ENCODE measurements around the gene TIGD7.

TIGD7 gene, protein sequence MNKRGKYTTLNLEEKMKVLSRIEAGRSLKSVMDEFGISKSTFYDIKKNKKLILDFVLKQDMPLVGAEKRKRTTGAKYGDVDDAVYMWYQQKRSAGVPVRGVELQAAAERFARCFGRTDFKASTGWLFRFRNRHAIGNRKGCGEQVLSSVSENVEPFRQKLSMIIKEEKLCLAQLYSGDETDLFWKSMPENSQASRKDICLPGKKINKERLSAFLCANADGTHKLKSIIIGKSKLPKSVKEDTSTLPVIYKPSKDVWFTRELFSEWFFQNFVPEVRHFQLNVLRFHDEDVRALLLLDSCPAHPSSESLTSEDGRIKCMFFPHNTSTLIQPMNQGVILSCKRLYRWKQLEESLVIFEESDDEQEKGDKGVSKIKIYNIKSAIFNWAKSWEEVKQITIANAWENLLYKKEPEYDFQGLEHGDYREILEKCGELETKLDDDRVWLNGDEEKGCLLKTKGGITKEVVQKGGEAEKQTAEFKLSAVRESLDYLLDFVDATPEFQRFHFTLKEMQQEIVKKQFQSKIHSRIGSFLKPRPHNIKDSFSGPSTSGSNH

DNA sequence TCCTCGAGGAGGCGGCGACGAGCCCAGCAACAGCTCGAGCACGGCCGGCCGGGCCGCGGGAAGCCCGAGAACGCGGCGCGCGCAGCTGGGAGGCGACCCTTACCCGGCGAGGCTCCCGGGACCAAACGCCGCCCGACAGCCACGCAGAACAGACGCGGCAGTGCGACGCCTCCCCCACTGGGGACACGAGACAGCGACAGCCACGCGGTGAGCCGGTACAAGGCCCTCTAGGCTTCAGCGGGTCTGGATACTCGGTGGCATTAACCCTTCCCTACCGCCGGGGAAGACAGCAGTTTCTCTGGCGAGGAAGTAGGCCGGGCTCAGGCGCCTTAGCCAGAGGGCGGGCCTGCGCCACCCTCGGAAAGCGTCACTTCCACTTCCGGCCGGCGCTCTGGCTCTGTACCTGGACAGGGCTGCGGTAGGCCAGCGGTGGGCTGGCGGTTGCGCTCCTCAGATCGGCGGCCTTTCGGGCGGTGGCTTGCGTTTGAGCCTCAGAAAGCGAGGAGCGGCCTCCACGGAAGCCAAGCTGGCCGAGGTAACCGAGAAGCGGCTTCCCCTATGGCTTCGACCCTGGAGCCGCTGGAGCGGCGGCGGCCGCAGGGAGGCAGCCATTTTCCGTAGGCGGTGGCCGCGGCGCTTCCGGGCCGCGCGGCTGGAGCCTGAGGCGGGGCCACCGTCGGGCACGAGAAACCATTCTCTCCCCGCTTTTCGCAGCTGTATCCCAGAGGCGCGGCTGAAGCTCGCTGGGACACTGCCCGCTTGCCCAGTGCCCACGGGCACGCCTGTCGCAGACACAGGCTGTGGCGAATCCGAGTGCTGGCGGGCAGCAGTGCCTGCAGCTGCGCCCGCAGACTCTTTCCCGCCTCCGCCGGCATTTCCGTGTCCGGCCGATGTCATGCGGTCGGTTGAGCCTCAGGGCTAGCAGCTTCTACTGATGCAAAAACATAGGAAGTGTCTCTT is at the start of gene TIGD7, which contains the start of gene ZNF75A:
TSS of gene TIGD7 (minus strand) at position 322 of the 960 bp plus-strand sequence. CDS start 4,816 bp downstream, outside the sequence.
TSS of gene ZNF75A (plus strand) at position 389 of the 960 bp plus-strand sequence. CDS start 2,932 bp downstream, outside the sequence.
- TF ChIP-seq, protein P1, sequence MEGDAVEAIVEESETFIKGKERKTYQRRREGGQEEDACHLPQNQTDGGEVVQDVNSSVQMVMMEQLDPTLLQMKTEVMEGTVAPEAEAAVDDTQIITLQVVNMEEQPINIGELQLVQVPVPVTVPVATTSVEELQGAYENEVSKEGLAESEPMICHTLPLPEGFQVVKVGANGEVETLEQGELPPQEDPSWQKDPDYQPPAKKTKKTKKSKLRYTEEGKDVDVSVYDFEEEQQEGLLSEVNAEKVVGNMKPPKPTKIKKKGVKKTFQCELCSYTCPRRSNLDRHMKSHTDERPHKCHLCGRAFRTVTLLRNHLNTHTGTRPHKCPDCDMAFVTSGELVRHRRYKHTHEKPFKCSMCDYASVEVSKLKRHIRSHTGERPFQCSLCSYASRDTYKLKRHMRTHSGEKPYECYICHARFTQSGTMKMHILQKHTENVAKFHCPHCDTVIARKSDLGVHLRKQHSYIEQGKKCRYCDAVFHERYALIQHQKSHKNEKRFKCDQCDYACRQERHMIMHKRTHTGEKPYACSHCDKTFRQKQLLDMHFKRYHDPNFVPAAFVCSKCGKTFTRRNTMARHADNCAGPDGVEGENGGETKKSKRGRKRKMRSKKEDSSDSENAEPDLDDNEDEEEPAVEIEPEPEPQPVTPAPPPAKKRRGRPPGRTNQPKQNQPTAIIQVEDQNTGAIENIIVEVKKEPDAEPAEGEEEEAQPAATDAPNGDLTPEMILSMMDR (IDR thresholded peaks at IDR 0.05; ENCODE audit: low read depth, low read length), result no peak

DNA sequence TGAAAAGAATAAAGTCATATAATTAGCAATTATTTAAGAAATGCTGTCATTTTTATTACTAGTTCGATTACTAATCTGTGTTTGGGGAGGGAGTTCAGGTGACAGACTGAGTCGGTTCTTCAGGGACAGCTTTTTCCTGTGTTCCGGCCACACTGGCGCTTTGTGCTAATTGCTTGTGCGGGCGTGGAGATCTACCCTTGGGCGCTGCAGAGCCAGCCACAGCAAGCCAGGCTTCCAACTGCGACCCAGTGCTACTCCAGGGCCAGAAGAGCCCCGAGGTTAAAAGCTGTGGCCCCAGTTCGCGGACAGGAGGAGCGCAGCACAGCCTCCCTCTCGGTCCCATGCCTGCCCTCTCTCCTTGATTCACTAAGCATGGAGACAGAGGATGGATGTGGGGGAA is 43.9 kb upstream of the TIGD7 start:
- TF ChIP-seq, protein P1 (IDR thresholded peaks at IDR 0.05; ENCODE audit: low read depth, low read length), result no peak
- H3K4me3 ChIP-seq (ENCODE audit: low read depth, low read length), result no peak overlapping the region

More for the DNA sequence above, at the start of gene TIGD7, which contains the start of gene ZNF75A:
- peak within 1 kb of the TSS; percentile 77 for H3K4me3 ChIP-seq (ENCODE audit: low read depth, low read length)

DNA sequence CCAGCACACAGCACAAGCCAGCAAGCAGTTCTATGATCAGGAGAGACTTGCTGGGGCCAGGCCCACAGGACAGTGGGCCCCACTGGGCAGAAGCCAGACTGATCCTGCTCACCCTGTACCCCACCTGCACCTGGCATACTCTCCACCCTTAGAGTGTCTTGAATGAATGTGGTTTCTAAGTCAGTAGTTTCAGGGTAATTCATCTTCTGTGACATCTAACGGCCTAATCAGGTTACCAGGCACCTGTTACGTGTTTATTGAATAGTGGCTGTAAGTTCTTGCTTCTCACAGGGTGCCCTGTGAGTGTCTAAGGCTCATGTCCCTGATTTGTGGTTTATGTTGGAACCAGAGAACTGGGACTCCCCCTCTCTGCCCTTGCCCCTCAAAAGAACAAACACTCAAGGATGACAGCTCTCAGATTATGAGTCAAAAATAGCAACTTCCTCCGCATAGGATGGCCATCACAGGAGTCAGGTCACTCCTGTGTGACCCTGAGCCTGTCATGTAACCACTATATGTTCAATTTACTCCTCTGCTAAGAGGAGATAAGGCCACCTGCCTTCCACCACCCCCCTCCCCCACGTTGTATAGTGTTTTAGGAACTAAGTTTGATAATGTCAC is 43.4 kb upstream of the TIGD7 start:
- TF ChIP-seq, protein P1 (IDR thresholded peaks at IDR 0.05; ENCODE audit: low read depth, low read length), result no peak
- no peak overlapping the region for H3K4me3 ChIP-seq (ENCODE audit: low read depth, low read length)

DNA sequence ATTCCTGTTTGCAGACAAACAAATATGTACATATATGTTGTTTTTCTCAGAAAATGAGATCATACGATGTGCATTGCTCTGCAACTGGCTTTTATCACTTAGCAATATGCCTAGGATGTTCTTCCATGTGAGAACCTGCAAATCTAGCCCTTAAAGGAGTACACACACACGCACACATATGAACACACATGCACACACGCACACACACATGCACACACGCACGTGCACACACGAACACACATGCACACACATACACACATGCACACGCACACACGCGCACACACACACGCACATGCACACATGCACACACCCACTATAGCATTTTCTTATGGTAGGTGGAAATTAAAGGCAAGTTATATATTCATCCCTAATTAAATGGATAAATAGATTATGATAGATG is 42.4 kb upstream of the TIGD7 start:
- H3K4me3 ChIP-seq (ENCODE audit: low read depth, low read length), result no peak overlapping the region
- TF ChIP-seq, protein P1 (IDR thresholded peaks at IDR 0.05; ENCODE audit: low read depth, low read length), result no peak

DNA sequence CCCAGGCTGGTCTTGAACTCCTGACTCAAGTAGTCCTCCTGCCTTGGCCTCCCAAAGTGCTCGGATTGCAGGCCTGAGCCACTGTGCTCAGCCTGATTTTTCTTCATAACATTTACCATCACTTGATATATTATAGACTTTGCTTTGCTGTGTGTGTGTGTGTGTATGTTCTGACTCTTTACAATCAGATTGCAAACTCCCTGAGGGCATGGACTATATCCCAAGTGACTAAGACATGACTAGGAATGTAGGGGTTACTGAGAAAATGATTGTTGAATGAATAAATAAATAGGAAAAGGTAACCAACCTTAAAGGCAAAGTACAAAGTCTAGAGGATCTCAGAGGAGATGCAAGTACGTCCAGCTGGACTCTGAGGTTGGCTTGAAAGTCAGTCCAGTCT is 40.8 kb upstream of the TIGD7 start:
- no peak overlapping the region for H3K4me3 ChIP-seq (ENCODE audit: low read depth, low read length)
- TF ChIP-seq, protein P1 (IDR thresholded peaks at IDR 0.05; ENCODE audit: low read depth, low read length), result no peak

DNA sequence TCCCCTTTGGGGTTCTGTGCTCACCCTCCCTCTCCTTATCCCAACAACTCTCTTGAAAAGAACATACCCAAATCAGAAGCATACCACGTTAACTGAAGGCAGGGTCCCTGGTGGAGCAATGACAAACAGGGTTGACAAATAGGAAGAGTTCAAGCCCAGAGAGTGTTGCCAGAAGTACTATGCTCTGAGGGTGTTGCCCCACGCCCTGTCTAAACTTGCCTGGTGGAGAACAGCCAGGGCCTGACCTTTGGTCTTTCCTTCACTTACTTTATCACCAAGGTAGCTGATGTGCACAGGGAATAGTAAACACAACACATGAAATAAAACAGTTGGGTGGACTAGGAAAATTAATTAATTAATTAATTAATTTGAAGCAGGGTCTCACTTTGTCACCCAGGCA is 23.4 kb upstream of the TIGD7 start:
- TF ChIP-seq, protein P1 (IDR thresholded peaks at IDR 0.05; ENCODE audit: low read depth, low read length), result no peak
- no peak overlapping the region for H3K4me3 ChIP-seq (ENCODE audit: low read depth, low read length)

Measured in WI38 (cell line).